HG03159 (cell line): ENCODE data around the gene SH3PXD2A.
"Not testable (repeated sequence)": the region's sequence is repeated elsewhere in the genome, so short reads cannot be mapped to it uniquely, and the experiment has no call there.

ENCODE experiments used
- ATAC-seq: cut with Tn5 transposase; IDR thresholded peaks from one replicate; pipeline ENCODE4 v1.9.1; 2021; ENCODE audit warnings: mild to moderate bottlenecking, moderate library complexity; ENCODE audit not compliant: unreplicated experiment

The SH3PXD2A gene

DNA sequence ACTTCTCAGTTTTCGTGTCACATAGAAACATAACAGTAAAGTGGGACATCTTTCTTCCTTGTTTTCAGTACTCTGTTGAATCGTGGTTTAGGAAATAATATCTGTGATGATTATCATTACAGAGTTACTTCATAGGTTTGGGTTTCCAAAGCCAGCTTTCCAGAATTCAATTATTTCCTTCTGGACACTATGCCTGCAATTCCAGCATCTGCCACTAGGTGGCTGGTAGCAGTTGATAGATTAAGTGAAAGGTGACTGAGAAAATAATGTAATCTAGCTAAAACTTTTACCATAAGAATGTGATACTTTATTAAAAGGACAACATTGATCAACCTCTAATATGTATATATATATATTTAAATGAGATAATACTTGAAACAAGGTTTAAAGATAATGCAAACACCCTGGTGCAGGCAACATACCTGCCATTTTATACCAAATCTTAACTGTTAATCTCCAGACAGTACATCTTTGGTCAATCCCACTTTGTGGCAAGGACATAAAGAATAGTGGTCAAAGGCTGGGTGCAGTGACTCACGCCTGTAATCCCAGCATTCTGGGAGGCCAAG, 102.6 kb downstream of the SH3PXD2A start:
- no peak for ATAC-seq

DNA sequence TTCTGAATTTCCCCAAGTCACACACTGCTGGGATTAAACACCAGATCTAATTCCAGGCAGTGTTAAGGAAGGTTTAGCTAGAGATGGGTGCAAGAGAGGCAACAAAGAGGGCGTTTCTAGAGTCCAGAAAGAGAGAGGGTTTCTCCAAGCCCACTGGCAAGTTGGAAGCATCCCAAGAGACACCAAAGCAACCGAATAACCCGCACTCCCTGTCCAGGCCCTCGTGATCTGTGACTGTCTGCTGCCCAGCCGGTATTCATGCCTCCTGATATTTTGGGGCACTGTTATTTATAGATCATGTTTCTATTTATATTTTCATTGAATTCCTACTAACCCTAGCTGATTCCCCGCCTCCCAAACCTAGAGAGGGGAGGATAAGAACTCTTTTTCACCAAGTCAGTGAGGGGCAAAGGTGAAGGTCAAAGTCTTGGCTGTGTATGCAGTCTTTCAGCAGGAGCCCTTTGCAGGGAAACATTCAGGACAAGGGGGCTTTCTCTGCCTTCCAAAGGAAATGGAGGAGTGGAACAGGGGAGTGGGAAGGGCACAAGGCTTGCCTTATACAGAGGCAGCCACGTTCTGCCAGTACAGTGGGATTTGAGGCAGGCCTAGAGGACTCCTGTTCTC, 103.6 kb downstream of the SH3PXD2A start:
- no peak for ATAC-seq

DNA sequence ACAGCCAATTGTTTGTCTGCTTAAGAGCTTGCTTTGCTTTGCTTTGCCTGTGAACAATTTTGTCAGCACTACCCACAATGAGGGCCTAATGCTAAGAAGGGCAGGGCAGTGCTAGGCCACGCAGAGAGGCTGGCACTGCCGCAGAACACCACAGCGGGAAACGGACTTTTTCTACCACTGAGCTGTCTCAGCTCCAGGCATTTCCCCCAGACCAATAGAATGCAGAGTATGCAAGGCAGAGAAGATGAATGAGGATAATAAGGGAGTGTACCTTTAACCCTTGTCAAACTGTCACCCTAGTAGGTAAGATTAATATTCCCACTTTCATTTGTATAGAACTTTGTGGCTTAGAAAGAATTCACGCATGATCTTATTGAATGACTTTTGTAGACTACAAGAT, 104.5 kb downstream of the SH3PXD2A start:
- ATAC-seq, result no peak

- ATAC-seq, result no peak
Observed at GRCh38 chr10:103749779-103750178, 105.6 kb downstream of the SH3PXD2A start.

- no peak for ATAC-seq
Observed at GRCh38 chr10:103748020-103748419, 107.4 kb downstream of the SH3PXD2A start.

DNA sequence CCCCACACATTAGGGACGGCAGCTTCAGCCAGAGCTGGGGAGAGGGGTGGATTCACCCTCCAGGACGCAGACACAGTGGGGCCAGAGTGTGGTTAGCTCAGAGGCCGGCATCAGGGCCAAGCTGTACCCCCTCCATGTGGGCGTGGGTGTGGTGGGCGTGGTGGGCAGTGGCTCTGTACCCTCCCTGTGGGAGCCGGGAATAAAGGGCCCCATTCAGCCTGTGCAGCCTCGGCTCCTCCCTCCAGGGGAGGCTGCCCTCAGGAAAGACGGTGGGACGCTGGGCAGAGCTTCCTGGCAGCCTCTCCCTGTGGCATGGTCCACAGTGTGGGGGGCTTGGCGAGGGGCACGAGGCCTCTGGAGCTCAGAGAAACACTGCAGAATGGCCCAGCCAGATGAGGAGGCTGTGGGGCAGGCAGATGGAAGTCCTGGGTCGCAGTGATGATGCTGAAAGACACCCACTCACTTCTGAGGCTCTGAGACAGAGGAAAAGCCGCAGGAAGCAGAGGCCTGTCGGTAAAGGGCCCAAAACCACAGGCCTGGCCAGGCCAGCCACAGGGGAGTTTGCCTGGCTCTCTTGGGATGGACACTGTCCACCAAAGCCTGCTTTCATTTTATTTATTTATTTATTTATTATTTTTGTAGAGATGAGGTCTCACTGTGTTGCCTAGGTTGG, 108.0 kb downstream of the SH3PXD2A start:
- ATAC-seq, result no peak

DNA sequence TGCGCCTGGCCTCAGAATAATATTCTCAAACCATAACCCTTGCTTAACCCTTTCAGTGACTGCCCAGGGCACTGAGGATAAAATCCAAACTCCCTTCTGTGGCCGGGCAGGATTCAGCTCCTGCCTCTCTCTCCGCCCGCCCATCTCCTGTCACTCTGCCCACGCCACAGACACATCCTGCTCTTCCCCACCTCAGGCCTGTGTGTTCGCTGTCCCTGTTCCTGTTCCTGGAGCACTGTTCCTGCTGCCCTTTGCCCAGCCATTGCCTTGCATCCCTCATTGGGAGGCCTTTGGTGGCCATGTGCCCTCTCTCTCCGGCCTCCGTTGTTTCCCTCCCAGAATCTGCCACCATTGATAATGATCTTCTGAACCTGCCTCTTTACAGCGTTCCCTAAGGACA, 108.8 kb downstream of the SH3PXD2A start:
- ATAC-seq, result no peak

GRCh38 chr10:103745341-103746247, 109.8 kb downstream of the SH3PXD2A start:
- no peak for ATAC-seq

DNA sequence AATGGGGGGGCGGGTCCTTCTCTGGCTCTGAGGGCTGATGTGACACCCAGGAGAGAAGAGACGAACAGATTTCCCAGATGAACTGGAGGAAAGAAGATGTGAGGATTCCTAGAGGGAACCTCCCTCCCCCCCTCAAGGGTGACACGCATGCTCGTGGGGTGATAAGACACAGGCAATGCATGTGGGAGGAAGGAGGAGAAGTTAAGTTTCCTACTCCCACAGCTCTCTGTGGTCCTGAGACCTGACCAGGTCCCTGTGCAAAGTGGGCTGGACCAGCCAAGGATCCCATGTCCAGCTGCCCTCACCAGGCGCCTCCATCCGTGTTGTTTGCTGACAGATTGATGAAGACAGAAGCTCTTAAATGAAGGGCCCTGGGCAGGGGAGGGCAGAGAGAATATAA, 112.6 kb downstream of the SH3PXD2A start:
- no peak for ATAC-seq

DNA sequence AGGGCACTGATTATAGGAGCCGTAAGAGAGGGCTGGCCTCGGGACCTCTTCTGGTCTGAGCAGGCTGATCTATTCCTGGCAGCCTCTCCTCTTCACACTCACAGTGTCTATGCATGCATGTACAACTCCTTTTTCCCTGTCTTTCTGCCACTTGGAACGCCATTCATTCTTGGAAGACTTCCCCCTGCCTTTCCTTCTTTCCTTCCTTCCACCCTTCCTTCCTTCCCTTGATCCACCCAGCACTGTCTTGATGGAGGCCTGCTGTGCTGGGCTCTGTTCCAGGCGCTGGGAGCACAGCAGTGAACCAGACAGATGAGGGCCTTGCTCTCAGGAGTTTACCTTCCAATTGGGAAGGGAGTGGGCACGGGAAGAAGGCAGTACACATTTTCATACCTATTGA, 114.8 kb downstream of the SH3PXD2A start:
- no peak for ATAC-seq

GRCh38 chr10:103739039-103739764, 116.2 kb downstream of the SH3PXD2A start:
- no peak for ATAC-seq

DNA sequence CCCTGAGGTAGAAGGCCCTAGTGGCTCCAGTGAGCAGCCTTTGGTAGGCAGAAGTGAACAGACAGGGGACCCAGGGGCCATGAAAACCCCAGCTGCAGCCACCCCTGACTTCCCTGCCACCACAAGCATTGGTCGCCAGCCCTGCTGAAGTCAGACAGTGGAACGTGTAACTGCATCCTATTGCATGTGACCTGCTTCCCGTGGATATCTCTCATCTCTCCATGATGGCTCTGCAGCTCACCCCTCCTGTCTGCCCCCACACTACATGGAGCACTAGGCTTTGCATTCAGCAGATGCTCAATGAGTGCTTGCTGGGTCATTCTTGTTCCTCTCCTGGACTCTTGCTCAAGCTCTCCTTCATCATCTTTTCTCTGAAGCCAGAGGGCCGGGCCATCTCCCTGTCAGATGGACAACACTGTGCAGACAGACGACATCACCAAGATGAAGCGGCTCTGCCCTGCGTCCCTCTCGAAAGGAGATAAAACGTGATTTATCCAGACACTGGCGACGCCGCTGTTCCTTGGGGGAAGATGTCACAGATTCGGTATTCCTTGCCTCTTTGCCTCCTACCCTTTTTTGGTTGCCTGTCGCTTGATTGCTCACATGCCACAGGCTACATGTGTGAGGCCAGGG, 117.5 kb downstream of the SH3PXD2A start:
- no peak for ATAC-seq

DNA sequence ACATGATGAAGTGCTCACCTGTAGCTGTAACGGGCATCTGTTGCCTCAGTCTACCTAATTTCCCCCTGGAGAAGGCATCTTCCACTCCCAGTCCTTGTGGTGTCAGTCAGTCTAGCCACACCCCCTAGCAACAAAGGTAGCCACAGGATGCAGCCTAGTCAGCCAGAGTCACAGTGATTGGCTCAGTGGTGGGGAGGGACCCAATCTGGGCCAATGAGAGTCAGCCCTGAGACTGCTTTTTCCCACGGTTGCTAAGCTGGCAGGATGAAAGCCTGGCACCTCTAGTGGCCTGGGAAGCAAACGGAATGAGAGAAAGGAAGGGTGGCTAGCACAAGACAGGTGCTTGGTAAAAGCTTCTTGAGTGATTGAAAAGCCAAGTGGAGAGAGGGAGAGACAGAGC, 118.6 kb downstream of the SH3PXD2A start:
- no peak for ATAC-seq

DNA sequence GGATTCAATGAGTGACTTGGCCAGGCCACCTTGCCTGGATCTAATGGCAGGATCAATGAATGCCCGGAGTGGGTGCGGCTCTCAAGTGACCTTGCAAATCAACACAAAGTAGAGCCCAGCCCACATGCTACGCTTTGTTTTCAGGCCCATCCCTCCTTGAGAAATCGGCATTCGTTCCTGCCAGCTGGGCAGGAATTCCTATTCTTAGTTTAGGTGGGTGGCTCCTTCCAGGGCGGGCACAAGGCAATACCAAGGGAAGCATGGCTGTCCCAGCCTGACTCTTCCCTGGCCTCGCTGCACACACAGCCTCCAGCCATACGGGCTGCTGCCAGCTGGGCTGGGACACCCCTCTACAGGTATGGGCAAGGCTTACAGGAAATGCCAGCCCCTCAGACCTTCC, 119.3 kb downstream of the SH3PXD2A start:
- no peak for ATAC-seq

DNA sequence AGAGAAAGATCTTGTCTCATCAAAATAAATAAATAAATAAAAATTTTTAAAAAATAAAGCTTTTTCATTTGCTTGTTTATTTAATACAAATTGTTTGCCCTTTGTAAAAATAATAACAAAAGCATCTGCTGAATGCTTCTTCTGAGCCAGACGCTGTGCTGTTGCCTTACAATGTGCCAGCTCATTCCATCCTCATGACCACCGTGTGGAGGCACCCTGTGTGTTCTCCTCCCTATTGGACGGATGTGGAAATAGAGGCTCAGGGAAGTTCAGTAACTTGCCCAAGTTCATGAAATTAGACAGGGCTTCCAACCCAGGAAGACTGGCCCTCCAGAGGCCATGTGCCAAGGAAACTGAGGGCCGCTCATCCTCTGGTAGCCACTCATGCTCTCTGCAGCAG, 120.6 kb downstream of the SH3PXD2A start:
- ATAC-seq, result no peak

DNA sequence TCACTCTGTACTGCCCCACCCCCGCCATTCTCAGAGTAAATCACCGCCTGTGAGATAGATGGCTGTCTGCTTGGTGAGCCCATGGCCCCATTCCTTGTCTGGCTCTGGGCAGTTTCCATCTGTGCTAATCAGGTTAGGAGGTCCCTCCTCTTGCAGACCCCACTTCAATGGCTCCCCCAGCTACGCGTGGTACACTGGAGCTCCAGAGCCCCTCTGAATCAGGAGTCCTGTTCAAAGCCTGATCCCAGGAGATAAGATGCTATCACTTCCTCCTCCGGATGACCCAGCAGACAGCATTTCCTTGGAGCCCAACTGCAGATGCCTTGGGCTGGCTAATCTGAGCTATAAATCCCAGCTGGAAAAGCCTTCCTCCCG, 122.3 kb downstream of the SH3PXD2A start:
- no peak for ATAC-seq

DNA sequence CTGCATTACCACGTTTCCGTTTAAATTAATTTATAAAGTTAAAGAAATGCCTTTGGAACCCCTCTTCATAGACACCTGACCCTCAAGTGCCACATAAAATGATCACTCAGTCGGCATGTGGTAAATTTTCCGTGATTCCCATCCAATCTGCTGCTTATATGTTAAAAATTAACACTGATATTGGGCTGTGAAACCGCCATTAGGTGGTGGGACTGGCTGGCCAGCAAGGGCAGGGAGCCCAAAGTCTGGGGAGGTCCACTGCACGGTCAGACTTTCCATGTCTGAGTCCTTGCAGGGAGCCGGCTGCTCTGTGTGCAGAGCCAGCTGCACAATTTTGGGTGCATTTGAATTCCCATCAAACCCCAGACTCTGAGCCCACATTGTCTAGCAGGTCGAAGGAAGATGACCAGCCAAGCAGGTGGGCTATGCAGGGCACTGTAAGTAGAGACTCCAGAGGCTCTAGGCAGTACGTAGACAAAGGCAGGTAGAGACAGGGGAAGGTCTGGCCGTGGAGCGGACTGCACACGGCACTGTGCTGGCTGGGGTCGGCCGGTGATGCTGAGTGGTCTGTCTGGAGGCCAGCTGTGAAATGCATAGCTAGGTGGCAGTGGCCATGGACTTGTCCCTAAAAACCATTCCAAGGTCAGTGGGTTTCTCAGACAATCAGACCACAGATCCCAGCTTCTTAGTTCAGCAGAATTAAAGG, 122.9 kb downstream of the SH3PXD2A start:
- ATAC-seq, result no peak

DNA sequence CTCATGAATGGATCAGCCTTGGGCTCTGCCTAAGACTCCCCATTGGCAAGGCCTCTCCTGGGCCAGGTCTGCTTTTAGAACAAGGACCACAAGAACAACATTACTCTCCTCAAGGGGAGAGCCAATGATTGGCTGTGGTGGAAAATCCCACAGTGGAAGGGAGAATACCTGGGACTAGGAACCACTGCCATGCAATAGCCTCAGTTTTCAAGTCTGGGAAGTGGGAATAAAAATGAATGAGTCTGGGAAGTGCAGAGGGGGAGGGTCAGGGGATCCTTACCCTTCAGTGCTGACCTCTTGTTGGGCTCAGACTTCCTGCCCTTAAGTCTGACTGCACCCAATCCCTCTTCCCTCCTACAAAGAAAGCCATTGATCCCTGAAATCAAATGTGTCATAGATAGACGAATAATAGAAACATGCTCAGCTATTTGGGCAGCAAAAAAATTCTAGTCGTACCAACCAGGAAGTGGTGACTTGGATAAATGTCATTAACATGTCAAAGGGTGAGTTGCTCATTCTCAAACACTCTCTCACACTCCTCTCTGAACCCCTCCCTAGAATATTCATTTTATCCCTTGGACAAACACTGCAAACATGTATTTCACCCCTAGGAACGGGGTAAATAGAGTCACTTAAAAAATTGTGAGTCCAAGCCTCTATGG, 123.6 kb downstream of the SH3PXD2A start:
- no peak for ATAC-seq

GRCh38 chr10:103731026-103731425, 124.3 kb downstream of the SH3PXD2A start:
- not testable (repeated sequence) for ATAC-seq
